NCI-H2196 treated with DMSO at 0.1 percent for 48 hours (cell line): ENCODE measurements around the gene GSG1L.
A peak's percentile ranks its signal among the peaks of the same experiment; 100 is the strongest.
"Not testable (repeated sequence)": the region's sequence is repeated elsewhere in the genome, so short reads cannot be mapped to it uniquely, and the experiment has no call there.

ENCODE experiments used
- DNase-seq: peaks from one replicate; lab custom pipeline; 2025; ENCODE audit not compliant: unreplicated experiment; lab: John Stamatoyannopoulos, UW

Gene GSG1L

GRCh38 chr16:27907457-27907972 lies 156.0 kb downstream of the GSG1L start:
- no peak for DNase-seq

- no peak for DNase-seq
Measured at GRCh38 chr16:27906883-27907282, 156.6 kb downstream of the GSG1L start.

GRCh38 chr16:27903046-27903655 lies 160.4 kb downstream of the GSG1L start:
- no peak for DNase-seq

- no peak for DNase-seq
Measured at GRCh38 chr16:27902551-27902950, 161.0 kb downstream of the GSG1L start.

GRCh38 chr16:27901956-27902355 lies 161.6 kb downstream of the GSG1L start:
- no peak for DNase-seq

GRCh38 chr16:27899736-27900135 lies 163.8 kb downstream of the GSG1L start:
- no peak for DNase-seq

GRCh38 chr16:27894386-27894785 lies 169.1 kb downstream of the GSG1L start:
- DNase-seq, result no peak

GRCh38 chr16:27892879-27893278 lies 170.6 kb downstream of the GSG1L start:
- DNase-seq, result no peak

- DNase-seq, result no peak
Measured at GRCh38 chr16:27890866-27891265, 172.6 kb downstream of the GSG1L start.

- no peak for DNase-seq
Measured at GRCh38 chr16:27890006-27890405, 173.5 kb downstream of the GSG1L start.

- no peak for DNase-seq
Measured at GRCh38 chr16:27883576-27883975, 179.9 kb downstream of the GSG1L start.

- DNase-seq, result no peak
Measured at GRCh38 chr16:27880287-27880686, 183.2 kb downstream of the GSG1L start.

- no peak for DNase-seq
Measured at GRCh38 chr16:27879601-27880247, 183.8 kb downstream of the GSG1L start.

- DNase-seq, result not testable (repeated sequence)
Measured at GRCh38 chr16:27872627-27873026, 190.9 kb downstream of the GSG1L start.

GRCh38 chr16:27870116-27870798 lies 193.3 kb downstream of the GSG1L start:
- no peak for DNase-seq

GRCh38 chr16:27869411-27869810 lies 194.1 kb downstream of the GSG1L start:
- no peak for DNase-seq

- no peak for DNase-seq
Measured at GRCh38 chr16:27868180-27868579, 195.3 kb downstream of the GSG1L start.

- peak; percentile 19 for DNase-seq
Measured at GRCh38 chr16:27867122-27868110, 196.1 kb downstream of the GSG1L start.

GRCh38 chr16:27863377-27863776 lies 200.1 kb downstream of the GSG1L start:
- DNase-seq, result no peak

- no peak for DNase-seq
Measured at GRCh38 chr16:27862953-27863352, 200.6 kb downstream of the GSG1L start.

GRCh38 chr16:27860091-27860490 lies 203.4 kb downstream of the GSG1L start:
- no peak for DNase-seq
